COLO668 (cell line): ENCODE measurements around the gene REL.
"Not testable (repeated sequence)": the region's sequence is repeated elsewhere in the genome, so short reads cannot be mapped to it uniquely, and the experiment has no call there.

Experiments
- DNase-seq: peaks from one replicate; lab custom pipeline; 2025; ENCODE audit not compliant: unreplicated experiment; lab: John Stamatoyannopoulos, UW

REL gene

DNA sequence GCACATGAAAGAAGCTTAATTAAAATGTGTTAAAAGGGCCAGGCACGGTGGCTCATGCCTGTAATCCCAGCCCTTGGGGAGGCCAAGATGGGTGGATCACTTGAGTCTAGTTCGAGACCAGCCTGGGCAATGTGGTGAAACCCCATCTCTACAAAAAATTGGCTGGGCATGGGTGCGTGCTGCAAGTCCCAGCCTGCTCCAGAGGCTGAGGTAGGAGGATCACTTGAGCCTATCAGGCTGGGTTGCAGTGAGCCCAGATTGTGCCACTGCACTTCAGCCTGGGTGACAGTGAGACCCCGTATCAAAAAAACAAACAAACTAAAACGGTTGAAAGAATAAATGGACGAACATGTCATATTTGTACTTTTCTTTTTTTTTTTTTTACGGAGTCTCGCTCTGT is 26.0 kb downstream of the REL start:
- no peak for DNase-seq

DNA sequence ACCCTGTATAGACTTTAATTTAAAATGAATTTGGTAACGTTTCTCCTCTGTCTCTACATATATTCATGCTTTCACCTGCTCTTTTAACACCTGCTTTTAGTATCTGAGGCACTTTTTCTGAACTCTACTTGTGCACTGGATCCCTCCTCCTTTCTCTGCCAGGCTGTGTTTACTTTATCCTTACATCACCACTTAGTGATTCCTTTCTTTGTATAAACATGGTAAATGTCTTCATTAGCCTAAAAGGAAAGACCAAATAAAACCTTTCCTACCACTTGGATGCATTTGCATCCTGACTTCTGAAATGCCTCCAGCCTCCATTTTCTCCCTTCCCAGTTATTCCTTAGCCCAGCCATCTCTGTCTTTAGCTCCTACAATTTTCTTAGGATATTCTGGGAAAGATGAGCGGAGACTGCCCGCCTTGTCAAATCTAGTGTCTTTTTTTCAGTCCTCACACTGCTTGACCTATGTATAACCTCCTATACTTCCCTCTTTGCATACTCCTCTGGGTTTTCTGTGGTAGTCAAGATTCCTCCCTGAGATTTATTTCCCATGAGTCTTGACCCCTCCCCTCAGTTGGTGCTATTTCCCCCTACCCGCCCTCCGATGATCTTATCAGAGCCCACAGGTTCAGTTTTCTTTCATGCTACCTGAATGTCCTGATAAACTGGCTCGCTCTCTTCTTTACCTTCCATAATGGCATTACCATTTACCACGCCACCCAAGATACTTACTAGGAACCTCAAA is 44.8 kb downstream of the REL start:
- no peak for DNase-seq

DNA sequence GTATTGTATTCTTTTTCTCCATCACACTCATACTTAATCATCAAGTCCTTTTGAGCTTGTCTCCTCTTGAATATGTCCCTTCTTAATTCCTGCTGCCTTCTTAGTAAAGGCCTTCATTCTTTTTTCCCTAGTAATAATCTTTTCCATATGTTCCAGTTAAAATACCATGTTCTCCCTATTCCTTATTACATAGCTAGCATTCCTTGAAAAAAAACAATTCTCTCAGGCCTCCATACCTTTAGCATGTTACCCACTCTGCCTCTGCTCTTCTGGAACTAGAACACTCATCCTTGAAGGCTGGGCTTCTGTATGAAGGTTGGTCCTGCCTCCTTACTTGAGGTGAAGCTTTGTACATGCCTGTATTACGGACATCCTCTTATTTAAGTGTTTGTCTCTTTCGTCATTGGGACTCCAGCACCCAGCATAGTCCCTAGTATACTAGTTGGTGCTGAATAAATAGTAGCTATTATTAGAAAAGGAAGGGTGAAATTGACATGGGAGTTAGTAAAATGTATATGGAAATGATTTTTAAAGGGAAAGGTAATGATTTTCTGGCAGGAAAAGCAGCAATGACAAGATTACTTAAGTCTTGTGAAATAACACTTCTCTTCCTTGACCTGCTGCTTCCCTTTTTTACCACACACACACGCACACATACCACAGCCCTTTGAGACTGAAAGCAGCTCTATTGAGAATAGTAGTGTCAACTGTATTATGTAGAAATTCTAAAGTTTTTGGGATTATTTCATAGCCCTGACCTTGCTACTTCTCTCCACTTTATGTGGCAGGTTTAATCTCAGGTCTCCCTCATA is 45.6 kb downstream of the REL start:
- DNase-seq: no peak

DNA sequence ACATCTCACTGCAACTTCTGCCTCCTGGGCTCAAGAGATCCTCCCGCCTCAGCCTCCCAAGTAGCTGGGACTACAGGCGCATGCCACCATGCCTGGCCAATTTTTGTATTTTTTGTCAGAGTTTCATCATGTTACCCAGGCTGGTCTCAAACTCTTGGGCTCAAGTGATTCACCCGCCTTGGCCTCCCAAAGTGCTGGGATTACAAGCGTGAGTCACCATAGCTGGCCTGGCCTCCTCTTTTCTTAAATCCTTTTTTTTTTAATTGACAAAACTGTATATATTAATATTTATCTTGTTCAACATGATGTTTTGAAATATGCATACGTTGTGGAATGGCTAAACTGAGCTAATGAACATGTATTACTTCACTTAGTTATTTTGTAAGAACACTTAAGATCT is 50.7 kb downstream of the REL start:
- not testable (repeated sequence) for DNase-seq

GRCh38 chr2:60932954-60933353 is 51.6 kb downstream of the REL start:
- DNase-seq: no peak

DNA sequence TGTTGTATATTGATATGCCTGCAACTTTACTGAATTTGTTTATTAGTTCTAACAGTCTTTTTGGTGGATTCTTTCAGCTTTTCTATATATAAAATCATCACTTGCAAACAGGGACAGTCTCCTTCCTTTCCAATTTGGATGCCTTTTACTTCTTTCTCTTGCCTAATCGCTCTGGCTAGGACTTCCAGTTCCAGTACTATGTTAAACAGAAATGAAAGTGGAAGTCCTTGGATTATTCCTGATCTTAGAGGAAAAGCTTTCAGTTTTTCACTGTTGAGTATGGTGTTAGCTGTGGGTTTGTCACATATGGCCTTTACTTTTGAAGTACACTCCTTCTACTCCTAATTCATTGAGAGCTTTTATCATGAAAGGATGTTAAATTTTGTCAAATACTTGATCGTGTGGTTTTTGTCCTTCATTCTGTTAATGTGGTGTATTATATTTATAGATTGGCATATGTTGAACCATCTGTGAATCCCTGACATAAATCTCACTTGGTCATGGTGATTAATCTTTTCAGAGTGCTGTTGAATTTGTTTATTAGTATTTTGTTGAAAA is 52.9 kb downstream of the REL start:
- DNase-seq: no peak

GRCh38 chr2:60936757-60937156 is 55.4 kb downstream of the REL start:
- no peak for DNase-seq

DNA sequence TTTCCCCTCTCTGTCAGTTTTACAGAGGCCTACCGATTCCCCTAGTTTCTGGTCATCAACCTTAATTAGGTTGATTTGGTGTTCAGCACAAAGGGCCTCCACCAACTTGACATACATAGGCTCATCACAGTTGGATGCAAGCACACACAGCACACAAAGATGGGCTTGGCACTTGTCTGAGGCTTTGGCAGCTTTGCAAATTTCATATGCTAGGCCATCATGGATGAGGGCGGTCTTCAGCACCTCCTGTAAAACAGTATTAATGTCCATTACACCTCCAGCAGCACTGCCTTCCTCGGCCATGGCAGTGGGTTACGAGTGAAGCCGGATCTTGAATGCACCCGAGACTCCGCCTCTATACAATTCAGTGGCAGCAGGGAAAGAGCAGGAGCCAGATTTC is 56.9 kb downstream of the REL start:
- no peak for DNase-seq

GRCh38 chr2:60939622-60940021 is 58.2 kb downstream of the REL start:
- DNase-seq: no peak

DNA sequence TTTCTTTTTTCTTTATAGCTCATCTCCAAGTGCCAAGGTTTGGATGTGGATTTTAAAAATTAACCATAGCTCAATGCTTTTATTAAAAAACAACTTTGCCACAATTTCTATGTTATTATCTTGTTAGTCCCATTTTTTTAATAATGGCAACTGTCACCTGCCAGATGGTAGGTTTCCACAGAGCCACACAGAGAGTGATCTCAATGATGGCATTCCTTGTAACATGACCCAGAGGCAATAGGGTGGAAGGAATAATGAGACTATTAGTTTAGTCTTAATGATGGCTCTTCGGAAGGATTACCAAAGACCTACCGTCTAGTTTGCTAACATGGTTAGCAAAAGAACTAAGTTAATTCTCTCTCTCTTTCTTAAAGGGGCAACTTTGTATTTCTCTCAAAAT is 64.0 kb downstream of the REL start:
- DNase-seq: no peak

GRCh38 chr2:60947056-60947455 is 65.7 kb downstream of the REL start:
- DNase-seq: no peak

- DNase-seq: no peak
Measured at GRCh38 chr2:60948161-60948560, 66.8 kb downstream of the REL start.

DNA sequence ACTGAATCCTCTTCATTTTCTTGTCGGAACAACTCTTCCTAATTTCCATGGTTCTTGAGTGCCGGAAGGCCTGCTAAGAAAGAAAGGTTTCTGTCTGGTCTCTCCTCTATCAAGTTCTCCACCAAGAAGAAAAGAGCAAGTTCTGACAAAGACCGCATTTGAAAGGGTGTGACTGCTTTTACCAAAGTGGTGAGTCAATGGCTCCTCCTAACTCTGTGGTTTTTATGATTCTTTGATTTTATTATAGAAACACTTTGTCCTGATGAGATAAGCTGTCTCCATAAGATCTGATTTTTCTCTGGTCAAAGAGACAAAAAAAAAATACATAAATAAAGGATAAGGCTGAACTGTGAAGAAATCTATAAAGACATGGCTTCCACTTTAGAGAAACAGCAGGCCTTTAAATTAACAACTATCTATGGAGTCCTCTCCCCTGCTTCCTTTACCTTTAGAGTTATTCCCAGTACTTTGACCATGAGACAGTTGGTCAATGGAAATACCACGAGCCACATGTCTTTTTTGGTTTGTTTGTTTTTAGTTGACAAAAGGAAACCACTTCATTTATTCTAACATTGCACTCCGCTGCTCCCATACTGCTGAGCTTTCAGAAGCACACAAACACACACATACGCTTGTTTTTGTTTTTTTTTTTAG is 67.7 kb downstream of the REL start:
- no peak for DNase-seq

- DNase-seq: no peak
Measured at GRCh38 chr2:60954139-60954538, 72.8 kb downstream of the REL start.

DNA sequence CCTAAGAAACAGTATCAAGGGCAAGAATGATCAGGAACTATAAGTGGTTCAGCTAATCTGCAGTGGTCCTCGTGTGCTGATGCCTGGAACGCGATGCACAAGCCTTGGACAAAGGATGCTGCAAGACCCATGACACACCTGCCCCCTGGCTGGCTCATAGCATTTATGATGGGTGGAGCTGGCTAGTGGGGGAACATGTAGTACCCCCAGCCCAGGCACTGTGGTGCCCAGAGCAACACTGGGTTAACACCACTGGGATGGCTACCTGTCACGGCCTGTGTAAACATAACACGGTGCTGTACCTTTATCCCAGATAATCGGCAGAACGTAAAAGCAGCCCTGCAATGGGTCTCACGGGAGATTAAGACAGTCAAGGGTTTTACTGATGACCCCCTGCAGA is 75.8 kb downstream of the REL start:
- DNase-seq: no peak

- DNase-seq: no peak
Measured at GRCh38 chr2:60957643-60958042, 76.3 kb downstream of the REL start.

DNA sequence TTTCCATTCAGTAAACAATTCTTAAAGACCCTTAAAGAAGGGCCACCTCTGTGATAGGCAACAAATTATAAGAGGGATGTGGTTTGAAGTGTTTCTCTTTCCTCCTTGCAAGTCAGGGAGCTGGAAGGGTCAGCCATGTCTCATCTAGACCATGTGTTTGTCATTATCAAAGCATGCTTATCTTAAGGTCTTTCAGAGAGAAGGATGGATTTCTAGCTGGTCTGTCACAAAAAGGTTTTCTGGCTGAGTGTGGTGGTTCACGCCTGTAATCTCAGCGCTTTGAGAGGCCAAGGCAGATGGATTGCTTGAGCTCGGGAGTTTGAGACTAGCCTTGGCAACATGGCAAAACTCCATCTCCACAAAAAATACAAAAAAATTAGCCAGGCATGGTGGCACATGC is 77.0 kb downstream of the REL start:
- DNase-seq: no peak

GRCh38 chr2:60958800-60959199 is 77.4 kb downstream of the REL start:
- DNase-seq: no peak

- no peak for DNase-seq
Measured at GRCh38 chr2:60959501-60959900, 78.1 kb downstream of the REL start.

DNA sequence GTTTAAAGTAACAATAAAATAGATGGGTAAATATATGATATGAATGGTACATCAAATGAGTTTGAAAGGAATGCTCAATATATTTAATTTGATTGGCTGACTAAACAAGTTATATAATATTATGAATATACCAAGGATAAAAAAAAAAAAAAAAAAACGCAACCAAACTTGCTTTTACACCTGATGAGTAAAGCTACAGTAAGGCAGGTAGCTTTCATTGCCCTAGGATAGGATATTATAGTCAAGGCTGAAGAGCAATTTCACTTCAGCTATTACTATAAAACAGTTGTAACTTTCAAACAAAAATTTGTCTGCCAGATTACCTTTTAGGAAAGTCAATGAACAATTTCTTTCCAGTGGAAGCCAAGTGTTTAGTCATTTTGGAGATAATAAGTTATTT is 79.3 kb downstream of the REL start:
- no peak for DNase-seq

DNA sequence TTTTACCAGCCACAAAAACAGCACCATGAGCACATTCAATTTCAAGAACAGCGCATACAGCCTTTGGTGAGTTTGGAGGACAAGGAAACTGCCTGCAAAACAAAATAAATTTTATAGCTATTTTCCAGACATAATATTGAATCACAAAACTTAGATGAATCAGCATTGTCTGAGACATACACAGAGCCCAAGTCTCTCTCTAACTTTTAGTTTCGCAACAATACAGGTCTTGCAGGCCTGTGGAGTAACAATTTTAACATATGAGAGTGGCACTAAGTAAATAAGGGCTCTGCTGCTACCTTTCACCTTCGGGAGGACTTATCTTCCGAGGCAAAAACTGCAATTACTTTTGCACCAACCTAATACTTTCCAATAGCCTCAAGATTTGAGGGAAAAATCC is 80.1 kb downstream of the REL start:
- DNase-seq: no peak

DNA sequence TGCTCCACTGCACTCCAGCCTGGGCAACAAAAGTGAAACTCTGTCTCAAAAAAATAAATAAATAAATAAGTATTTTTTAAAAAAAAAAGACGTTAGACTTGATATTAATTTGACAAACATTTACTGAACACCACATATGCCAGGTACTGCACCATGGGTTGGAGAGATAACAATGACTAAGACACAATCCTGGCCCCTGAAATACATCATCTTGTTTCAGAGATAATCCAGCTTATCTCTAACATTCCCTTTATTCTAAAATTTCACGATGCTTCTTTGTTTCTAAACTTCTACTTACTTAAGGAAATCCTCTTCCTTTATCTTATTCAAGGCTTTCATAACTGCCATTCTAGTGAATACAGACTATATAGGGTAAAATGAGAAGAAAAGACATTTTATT is 81.2 kb downstream of the REL start:
- DNase-seq: no peak
